ENCODE results near the gene PHF21B.

The PHF21B gene

DNA sequence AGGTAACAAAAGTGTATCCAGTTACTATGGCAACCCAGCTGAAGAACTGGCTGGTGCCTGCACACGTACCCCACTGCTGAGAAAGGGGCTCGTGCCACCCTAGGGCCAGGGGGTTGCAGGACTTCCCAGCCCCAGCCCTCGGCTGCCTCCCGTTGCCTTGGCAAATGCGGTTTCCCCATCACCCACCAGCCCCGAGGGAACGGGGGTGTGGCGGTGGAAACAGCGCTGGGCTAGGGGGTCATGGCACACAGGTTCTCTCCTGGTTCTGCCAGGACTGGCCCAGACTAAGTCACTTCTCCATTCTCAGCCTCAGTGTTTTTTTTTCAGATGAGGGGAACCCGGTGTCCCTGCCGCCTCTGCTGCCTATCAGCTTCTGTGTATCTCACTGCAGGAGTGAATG, 27.9 kb downstream of the PHF21B start:
- peak overlapping the region in 10 of 11 experiments; percentile 11 to 86 (median 68); a peak in 18 of 22 replicates for H3K4me2 ChIP-seq

DNA sequence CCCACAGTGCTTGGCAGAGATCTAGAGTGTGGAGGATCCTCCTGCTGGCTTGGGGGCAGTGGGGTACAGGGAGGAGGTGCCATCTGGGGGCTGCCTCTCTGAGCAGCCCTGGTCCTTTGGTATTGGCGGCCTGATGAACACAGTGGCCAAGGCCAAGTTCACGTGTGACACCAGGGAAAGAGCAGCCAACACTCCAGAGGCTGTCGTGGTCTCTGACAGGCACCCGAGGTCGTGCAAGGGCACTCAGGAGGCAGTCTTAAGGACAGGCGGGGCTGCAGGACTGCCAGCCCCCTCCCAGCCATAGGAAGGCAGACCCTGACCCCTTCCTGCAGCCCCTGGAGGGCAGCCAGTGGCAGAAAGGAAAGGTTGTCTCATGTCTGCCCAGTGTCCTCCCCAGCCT, 30.7 kb downstream of the PHF21B start:
- no peak overlapping the region for H3K4me2 ChIP-seq
- no peak overlapping the region for H3K9ac ChIP-seq
- H3K4me1 ChIP-seq: peaks cover 8 to 31% (median 26%) of the 10 kb centered on the region in 10 experiments
- peaks cover 0 to 1% (median 0%) of the 10 kb centered on the region in 11 experiments; a peak in 2 of 22 replicates for H3K9me3 ChIP-seq (replicated peaks in 1 of 11)
- H4K20me1 ChIP-seq: peaks cover 0 to 60% (median 26%) of the 10 kb centered on the region in 11 experiments; a peak in 14 of 22 replicates
- 0 out of 22 replicates have a peak, but pooled peaks cover 0 to 4% (median 0%) of the 10 kb centered on the region in 11 experiments for H3K27me3 ChIP-seq
- H3K36me3 ChIP-seq: no peaks in the 10 kb centered on the region
- H3K4me3 ChIP-seq: no peak overlapping the region
- no peak for TF ChIP-seq Cebpa-rat (IDR thresholded peaks at IDR 0.05)
- no peak overlapping the region for H3K27ac ChIP-seq

More for the DNA sequence above, 27.9 kb downstream of the PHF21B start:
- H3K9me3 ChIP-seq (replicated peaks in 1 of 11): peaks cover 0 to 6% (median 0%) of the 10 kb centered on the region in 11 experiments; a peak in 3 of 22 replicates
- no peak overlapping the region for H3K9ac ChIP-seq
- H3K4me1 ChIP-seq: peaks cover 8 to 36% (median 30%) of the 10 kb centered on the region in 10 experiments
- no peak overlapping the region for H3K4me3 ChIP-seq
- H3K27me3 ChIP-seq: 0 out of 22 replicates have a peak, but pooled peaks cover 0 to 4% (median 0%) of the 10 kb centered on the region in 11 experiments
- H4K20me1 ChIP-seq: peaks cover 0 to 43% (median 19%) of the 10 kb centered on the region in 11 experiments; a peak in 12 of 22 replicates
- no peak for TF ChIP-seq Cebpa-rat (IDR thresholded peaks at IDR 0.05)
- no peaks in the 10 kb centered on the region for H3K36me3 ChIP-seq
- no peak overlapping the region for H3K27ac ChIP-seq

DNA sequence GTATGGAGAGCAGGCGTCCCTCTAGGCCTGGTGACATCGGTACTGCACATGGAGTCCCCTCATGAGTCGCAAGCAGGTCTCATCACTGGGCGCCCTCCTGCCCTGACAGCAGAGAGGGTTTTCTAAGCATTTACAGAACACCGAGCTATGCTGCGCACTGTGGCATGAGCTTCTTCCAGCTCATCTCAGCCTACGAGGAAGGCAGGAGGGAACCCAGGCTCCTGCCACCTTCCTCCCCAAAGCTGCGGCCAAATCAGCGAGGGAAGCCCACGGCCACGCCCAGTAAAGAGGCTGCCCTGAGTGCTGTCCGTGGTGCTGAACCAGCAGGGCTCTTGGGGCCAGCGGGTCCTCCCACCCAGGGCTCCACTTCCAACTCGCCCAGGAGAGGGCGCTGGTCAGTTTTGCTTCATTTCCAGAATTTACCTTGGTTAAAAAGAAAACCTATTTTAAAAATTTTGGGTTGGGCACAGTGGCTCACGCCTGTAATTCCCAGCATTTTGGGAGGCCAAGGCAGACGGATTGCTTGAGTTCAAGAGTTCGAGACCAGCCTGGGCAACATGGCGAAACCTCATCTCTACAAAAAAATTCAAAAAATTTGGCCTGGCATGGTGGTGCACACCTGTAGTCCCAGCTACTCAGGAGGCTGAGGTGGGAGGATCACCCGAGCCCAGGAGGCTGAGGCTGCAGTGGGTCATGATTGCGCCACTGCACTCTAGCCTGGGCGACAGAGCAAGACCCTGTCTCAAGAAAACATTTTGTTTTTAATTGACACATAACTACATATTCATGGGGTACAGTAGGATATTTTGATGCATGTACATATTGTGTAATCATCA, 34.2 kb downstream of the PHF21B start:
- H3K9me3 ChIP-seq (replicated peaks in 1 of 11): no peaks in the 10 kb centered on the region
- no peak for TF ChIP-seq Cebpa-rat (IDR thresholded peaks at IDR 0.05)
- H3K4me2 ChIP-seq: peak overlapping the region in 1 of 11 experiments; percentile 45; a peak in 1 of 22 replicates
- H3K27ac ChIP-seq: no peak overlapping the region
- H3K4me3 ChIP-seq: no peak overlapping the region
- peaks cover 11 to 17% (median 15%) of the 10 kb centered on the region in 10 experiments; a peak in 19 of 20 replicates for H3K4me1 ChIP-seq
- H3K36me3 ChIP-seq: no peaks in the 10 kb centered on the region
- H3K9ac ChIP-seq: no peak overlapping the region
- peaks cover 0 to 34% (median 17%) of the 10 kb centered on the region in 11 experiments; a peak in 13 of 22 replicates for H4K20me1 ChIP-seq
- no peaks in the 10 kb centered on the region for H3K27me3 ChIP-seq

DNA sequence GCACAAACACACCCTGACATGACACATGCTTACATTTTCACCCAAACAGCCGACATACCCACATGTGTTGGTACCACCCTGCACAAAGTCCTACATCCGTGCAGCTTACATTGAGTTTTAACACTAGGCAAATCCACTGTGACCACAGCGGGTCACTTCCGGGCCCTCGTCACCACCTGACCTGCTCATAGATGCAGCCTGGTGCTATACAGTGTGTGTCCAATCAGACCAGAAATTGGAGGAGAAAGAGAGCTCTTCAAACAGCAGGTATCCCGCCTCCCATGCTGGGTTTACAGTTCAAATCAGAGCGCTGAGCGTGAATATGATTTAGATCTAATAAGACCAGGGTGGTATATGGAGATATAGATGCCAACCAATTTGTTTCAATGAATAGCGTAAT, 35.4 kb downstream of the PHF21B start:
- H3K4me1 ChIP-seq: peaks cover 11 to 17% (median 15%) of the 10 kb centered on the region in 10 experiments; a peak in 19 of 20 replicates
- no peak overlapping the region for H3K4me2 ChIP-seq
- H3K9ac ChIP-seq: no peak overlapping the region
- H3K27me3 ChIP-seq: no peaks in the 10 kb centered on the region
- H3K9me3 ChIP-seq (replicated peaks in 1 of 11): no peaks in the 10 kb centered on the region
- TF ChIP-seq Cebpa-rat (IDR thresholded peaks at IDR 0.05): no peak
- peaks cover 0 to 26% (median 11%) of the 10 kb centered on the region in 11 experiments; a peak in 11 of 22 replicates for H4K20me1 ChIP-seq
- no peak overlapping the region for H3K27ac ChIP-seq
- no peaks in the 10 kb centered on the region for H3K36me3 ChIP-seq
- H3K4me3 ChIP-seq: no peak overlapping the region

DNA sequence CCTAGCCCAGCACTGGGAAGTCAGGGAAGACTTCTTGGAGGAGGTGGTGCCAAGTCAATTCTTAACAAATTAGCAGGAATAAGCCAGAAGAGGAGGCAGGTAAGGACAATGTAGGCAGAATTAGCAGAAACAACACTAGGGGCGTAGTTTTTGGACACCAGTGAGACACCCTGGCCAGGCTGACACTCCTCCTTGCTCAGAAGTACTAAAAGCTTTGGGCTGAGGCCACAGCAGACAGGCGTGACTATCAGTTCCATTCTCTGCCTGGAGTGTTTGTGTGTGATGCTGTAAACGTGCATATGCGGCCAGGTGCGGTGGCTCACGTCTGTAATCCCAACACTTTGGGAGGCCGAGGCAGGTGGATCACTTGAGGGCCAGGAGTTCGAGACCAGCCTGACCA, 36.0 kb downstream of the PHF21B start:
- Histone ChIP-seq H3K9ac (no peak overlapping the region), H4K20me1 (peaks cover 0 to 22% (median 9%) of the 10 kb centered on the region in 11 experiments; a peak in 11 of 22 replicates), H3K9me3 (replicated peaks in 1 of 11) (no peaks in the 10 kb centered on the region), H3K36me3 (no peaks in the 10 kb centered on the region), H3K27ac (no peak overlapping the region), H3K4me1 (peaks cover 11 to 17% (median 15%) of the 10 kb centered on the region in 10 experiments; a peak in 19 of 20 replicates), H3K4me3 (no peak overlapping the region), H3K27me3 (no peaks in the 10 kb centered on the region), H3K4me2 (no peak overlapping the region)
- TF ChIP-seq Cebpa-rat (IDR thresholded peaks at IDR 0.05): no peak

DNA sequence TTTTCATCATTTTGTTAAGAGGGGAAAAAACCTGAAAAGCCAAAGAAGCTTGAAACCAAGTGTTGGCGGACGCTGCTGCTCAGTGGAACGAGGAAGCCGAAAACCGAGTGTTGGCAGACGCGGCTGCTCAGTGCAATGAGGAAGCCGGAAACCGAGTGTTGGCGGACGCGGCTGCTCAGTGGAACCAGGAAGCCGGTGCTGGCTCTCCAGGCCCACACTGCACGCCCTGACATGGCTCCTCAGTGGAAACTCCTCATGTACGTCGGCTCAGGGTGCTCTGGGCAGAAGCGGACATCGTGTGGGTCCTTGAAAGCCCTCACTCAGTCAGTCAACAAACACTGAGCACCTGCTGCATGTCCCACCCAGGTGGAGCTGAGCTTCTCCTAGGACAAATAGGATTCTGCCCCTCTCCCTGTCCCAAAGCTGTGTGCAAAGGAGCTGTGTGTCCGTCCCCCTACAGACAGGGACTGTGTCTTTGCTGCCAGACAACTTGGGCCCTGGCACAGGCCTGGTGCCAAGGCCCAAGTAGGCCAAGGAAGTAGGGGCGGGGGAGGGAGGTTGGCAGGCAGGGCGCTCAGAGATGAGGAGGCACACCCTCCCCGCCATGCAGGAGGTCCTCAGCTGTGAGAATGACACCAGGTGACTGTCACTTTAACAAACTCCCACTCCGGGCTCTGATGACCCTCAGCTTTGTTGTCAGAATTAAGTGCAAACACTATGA, 37.3 kb downstream of the PHF21B start:
- peak overlapping the region; percentile 31 to 74 (median 67); a peak in 20 of 22 replicates for H3K27ac ChIP-seq
- H3K4me1 ChIP-seq: peaks cover 11 to 17% (median 15%) of the 10 kb centered on the region in 10 experiments; a peak in 19 of 20 replicates
- H3K27me3 ChIP-seq: no peaks in the 10 kb centered on the region
- H3K9me3 ChIP-seq (replicated peaks in 1 of 11): no peaks in the 10 kb centered on the region
- TF ChIP-seq Cebpa-rat (IDR thresholded peaks at IDR 0.05): no peak
- no peaks in the 10 kb centered on the region for H3K36me3 ChIP-seq
- H3K4me2 ChIP-seq: peak overlapping the region; percentile 37 to 63 (median 50)
- peaks cover 0 to 22% (median 6%) of the 10 kb centered on the region in 11 experiments; a peak in 10 of 22 replicates for H4K20me1 ChIP-seq
- no peak overlapping the region for H3K4me3 ChIP-seq
- H3K9ac ChIP-seq: peak overlapping the region in 8 of 11 experiments; percentile 9 to 46 (median 29); a peak in 9 of 22 replicates

DNA sequence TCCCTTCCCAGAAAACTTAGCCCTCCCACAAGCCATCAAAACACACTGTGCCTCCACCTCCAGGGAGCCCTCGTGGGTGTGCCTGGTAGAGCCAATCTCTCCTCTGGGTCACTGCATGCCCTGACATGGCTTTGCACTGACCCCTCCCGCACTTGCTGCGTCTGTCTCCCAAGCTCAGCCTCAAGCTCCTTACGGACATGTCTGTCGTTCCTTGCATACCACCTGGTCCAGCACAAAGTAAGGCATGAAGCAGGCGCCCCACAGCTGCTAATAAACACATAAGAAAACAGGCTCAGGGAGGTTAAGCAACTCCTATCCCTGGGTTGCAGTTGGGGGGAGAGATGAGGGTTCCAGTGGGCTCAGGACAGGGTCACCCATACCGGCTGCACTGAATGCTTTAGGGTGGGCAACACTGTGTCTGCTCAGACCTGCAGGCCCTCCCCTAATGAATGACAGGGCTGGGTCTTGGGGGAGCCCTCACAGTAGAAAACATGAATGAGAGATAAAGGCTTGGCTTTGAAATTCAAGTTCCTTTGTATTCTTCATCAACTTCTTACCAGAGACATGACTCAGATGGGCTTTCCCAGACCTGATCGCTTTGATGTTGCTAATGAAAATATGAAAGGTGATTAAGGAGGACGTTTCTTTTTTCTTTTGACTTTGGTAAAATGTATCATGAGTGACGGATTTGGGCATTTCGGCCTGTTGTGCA, 38.0 kb downstream of the PHF21B start:
- peak overlapping the region; percentile 37 to 63 (median 50); a peak in 19 of 22 replicates for H3K4me2 ChIP-seq
- H3K9me3 ChIP-seq (replicated peaks in 1 of 11): no peaks in the 10 kb centered on the region
- no peaks in the 10 kb centered on the region for H3K36me3 ChIP-seq
- peaks cover 11 to 17% (median 15%) of the 10 kb centered on the region in 10 experiments; a peak in 19 of 20 replicates for H3K4me1 ChIP-seq
- peak overlapping the region; percentile 31 to 74 (median 67); a peak in 12 of 22 replicates for H3K27ac ChIP-seq
- no peak overlapping the region for H3K4me3 ChIP-seq
- no peak for TF ChIP-seq Cebpa-rat (IDR thresholded peaks at IDR 0.05)
- H3K9ac ChIP-seq: peak overlapping the region in 5 of 11 experiments; percentile 15 to 46 (median 35); a peak in 2 of 22 replicates
- H3K27me3 ChIP-seq: no peaks in the 10 kb centered on the region
- peaks cover 0 to 20% (median 6%) of the 10 kb centered on the region in 11 experiments; a peak in 10 of 22 replicates for H4K20me1 ChIP-seq

DNA sequence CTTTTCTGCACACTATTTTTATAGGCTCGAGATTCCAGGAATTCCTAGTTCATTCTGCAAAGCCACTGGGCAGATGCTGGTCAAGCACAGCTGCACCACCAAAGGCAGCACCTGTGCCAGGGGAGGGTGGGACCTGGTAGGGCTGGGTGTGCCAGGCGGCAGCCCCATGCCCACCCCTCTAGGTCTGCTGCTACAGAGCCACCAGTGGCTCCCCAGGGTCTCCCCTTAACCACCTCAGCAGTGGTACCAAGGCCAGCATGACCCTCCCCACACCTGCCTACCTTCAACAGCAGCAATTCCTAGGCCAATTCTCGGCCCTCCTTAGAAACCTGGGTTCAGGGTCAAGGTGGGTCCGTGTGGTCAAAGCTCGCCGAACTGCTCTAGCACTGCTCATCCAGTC, 39.5 kb downstream of the PHF21B start:
- Histone ChIP-seq H3K27me3 (no peaks in the 10 kb centered on the region), H4K20me1 (peaks cover 0 to 10% (median 5%) of the 10 kb centered on the region in 11 experiments; a peak in 7 of 22 replicates), H3K9ac (no peak overlapping the region), H3K4me2 (no peak overlapping the region), H3K4me1 (peaks cover 11 to 24% (median 15%) of the 10 kb centered on the region in 10 experiments; a peak in 19 of 20 replicates), H3K36me3 (no peaks in the 10 kb centered on the region), H3K4me3 (no peak overlapping the region), H3K27ac (no peak overlapping the region), H3K9me3 (replicated peaks in 1 of 11) (no peaks in the 10 kb centered on the region)
- no peak for TF ChIP-seq Cebpa-rat (IDR thresholded peaks at IDR 0.05)
